Ishikawa (cell line): ENCODE data around the gene TBCEL.

Source experiments
- CEBPB ChIP-seq: IDR thresholded peaks from 2 replicates; pipeline ENCODE4 v1.6.1; 2012
- CREB1 ChIP-seq: IDR thresholded peaks from 2 replicates; pipeline ENCODE4 v1.6.1; 2012; ENCODE audit warnings: low read depth
- EGR1 ChIP-seq: IDR thresholded peaks from 2 replicates; pipeline ENCODE4 v1.6.1; 2012
- EP300 ChIP-seq: IDR thresholded peaks from 2 replicates; pipeline ENCODE4 v1.6.1; 2012; ENCODE audit warnings: borderline replicate concordance
- NFIC ChIP-seq: IDR thresholded peaks from 2 replicates; pipeline ENCODE4 v1.6.1; 2012
- RAD21 ChIP-seq: IDR thresholded peaks from 2 replicates; pipeline ENCODE4 v1.6.1; 2012; ENCODE audit warnings: low read depth
- TAF1 ChIP-seq: IDR thresholded peaks from 2 replicates; pipeline ENCODE4 v1.6.1; 2012; ENCODE audit warnings: low read depth, mild to moderate bottlenecking
- TCF12 ChIP-seq: IDR thresholded peaks from 2 replicates; pipeline ENCODE4 v1.6.1; 2012; ENCODE audit warnings: low read depth
- YY1 ChIP-seq: IDR thresholded peaks from 2 replicates; pipeline ENCODE4 v1.6.1; 2012; ENCODE audit warnings: low read depth
- TF ChIP-seq, protein P1 (sequence below): IDR thresholded peaks from 2 replicates; pipeline ENCODE4 v1.6.1; 2012

DNA sequence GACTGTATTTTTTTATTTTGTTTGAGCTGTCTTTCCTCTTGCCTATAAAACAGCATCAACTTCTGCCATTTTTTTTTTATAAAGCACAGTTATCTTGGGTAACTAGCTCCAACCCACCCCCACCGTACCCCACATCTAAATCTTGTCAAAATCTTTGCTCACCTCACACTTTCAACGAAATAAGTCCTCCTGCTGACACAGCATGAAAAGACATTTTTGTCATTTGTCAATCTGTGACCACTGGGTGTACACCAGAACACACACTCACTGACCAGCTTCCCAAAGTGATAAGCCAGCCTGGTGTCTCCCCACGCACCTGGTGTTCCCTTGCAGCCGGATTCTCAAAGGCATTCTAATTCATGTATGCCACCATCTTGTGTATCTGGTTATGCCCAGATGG, 75.5 kb downstream of the TBCEL start:
- TF ChIP-seq EP300 (no peak), CREB1 (no peak), TCF12 (no peak), TAF1 (no peak), EGR1 (no peak), NFIC (no peak), RAD21 (no peak), YY1 (no peak), CEBPB (no peak)
- TF ChIP-seq, protein P1, sequence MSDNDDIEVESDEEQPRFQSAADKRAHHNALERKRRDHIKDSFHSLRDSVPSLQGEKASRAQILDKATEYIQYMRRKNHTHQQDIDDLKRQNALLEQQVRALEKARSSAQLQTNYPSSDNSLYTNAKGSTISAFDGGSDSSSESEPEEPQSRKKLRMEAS, result no peak
